ENCODE measurements around the gene YBEY.

- no peak for TF ChIP-seq YY1 (IDR thresholded peaks at IDR 0.05; ENCODE audit: low read depth, low read length)
- no peak for TF ChIP-seq EZH2 (IDR thresholded peaks at IDR 0.05; ENCODE audit: low read depth, low read length, severe bottlenecking)
- TF ChIP-seq MAFK (IDR thresholded peaks at IDR 0.05; ENCODE audit: low read depth, low read length), result no peak
- TF ChIP-seq EP300 (IDR thresholded peaks at IDR 0.05; ENCODE audit: borderline replicate concordance in 1 of 2, low read depth in 2 of 2, low read length in 2 of 2), result no peak
- no peak for TF ChIP-seq CBX5 (IDR thresholded peaks at IDR 0.05; ENCODE audit: low read depth, low read length)
- TF ChIP-seq CHD2 (IDR thresholded peaks at IDR 0.05; ENCODE audit: low read length), result no peak
- no peak for TF ChIP-seq TAF1 (IDR thresholded peaks at IDR 0.05; ENCODE audit: low read depth, low read length)
- TF ChIP-seq CBX8 (IDR thresholded peaks at IDR 0.05; ENCODE audit: borderline replicate concordance, low read depth, low read length), result no peak
- no peak for TF ChIP-seq GABPA (IDR thresholded peaks at IDR 0.05; ENCODE audit: borderline replicate concordance, insufficient read depth, low read length)
- no peak for TF ChIP-seq SP4 (IDR thresholded peaks at IDR 0.05; ENCODE audit: low read length)
- TF ChIP-seq SAP30 (IDR thresholded peaks at IDR 0.05; ENCODE audit: insufficient read depth, insufficient replicate concordance, low read length), result no peak
Measured at GRCh38 chr21:46285206-46285661, 908 bp upstream of the YBEY start, which contains the start of gene MCM3AP.

Measured in H1 (cell line).